Suprapubic skin (tissue), 4 donors: ENCODE results near the gene BMP2K.

Experiments used
- POLR2A ChIP-seq, 2 donors: fragments of 450-650 bp; IDR thresholded peaks; one replicate each; pipeline ENCODE4 v1.6.1; 2017; ENCODE audit warnings: antibody characterized with exemption in 2 of 2, mild to moderate bottlenecking in 2 of 2, moderate library complexity in 2 of 2
- POLR2AphosphoS5 ChIP-seq, 3 donors: sonication (generic); formaldehyde crosslinking; IDR thresholded peaks; one replicate each; pipeline ENCODE4 v1.6.1; 2017; ENCODE audit warnings: antibody characterized with exemption in 3 of 3
- TF ChIP-seq, protein P1 (sequence below), 2 donors: fragments of 200-600 bp in 1 of 2; fragments of 450-650 bp in 1 of 2; sonication (generic) in 1 of 2; IDR thresholded peaks; one replicate each; pipeline ENCODE4 v1.5.1; 2016 to 2019; ENCODE audit warnings: antibody characterized with exemption in 2 of 2, mild to moderate bottlenecking in 1 of 2, moderate library complexity in 1 of 2

DNA sequence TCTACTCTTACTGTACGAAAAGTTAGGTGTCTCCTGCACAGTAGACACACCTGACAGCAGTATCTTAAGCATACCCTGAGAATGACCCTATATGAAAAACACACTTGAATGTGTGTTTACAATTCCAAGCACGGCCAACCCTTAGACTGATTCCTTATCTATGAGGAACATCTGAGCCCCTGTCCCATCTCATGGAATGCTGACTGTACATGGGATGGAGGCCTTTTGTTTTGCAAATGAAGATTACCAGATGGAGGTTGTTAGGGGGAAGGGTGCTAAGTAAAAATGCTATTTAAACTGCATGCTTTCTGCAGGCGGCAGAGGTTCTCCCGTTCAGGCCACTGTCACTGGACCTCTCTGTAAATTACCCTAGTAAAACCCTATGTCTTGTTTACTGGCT is 160.8 kb downstream of the BMP2K start:
- TF ChIP-seq, protein P1, sequence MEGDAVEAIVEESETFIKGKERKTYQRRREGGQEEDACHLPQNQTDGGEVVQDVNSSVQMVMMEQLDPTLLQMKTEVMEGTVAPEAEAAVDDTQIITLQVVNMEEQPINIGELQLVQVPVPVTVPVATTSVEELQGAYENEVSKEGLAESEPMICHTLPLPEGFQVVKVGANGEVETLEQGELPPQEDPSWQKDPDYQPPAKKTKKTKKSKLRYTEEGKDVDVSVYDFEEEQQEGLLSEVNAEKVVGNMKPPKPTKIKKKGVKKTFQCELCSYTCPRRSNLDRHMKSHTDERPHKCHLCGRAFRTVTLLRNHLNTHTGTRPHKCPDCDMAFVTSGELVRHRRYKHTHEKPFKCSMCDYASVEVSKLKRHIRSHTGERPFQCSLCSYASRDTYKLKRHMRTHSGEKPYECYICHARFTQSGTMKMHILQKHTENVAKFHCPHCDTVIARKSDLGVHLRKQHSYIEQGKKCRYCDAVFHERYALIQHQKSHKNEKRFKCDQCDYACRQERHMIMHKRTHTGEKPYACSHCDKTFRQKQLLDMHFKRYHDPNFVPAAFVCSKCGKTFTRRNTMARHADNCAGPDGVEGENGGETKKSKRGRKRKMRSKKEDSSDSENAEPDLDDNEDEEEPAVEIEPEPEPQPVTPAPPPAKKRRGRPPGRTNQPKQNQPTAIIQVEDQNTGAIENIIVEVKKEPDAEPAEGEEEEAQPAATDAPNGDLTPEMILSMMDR (IDR thresholded peaks at IDR 0.05) = no peak
- TF ChIP-seq POLR2AphosphoS5 (IDR thresholded peaks at IDR 0.05) = no peak
- no peak for TF ChIP-seq POLR2A (IDR thresholded peaks at IDR 0.05)
